GM12878 (cell line): ENCODE measurements around the gene TSHZ2. TPM values are rescaled to one million over a fixed set of nuclear protein-coding genes. Genes with fewer than 3 reads are reported as not detected.

Experiments
- ATAC-seq: fragments of 200-7000 bp; cut with Tn5 transposase; 3 replicates; pipeline ENCODE4 v1.9.1; 2020; ENCODE audit warnings: mild to moderate bottlenecking, moderate library complexity
- BruUV-seq: library from RNA; stranded (reverse); fragments of 400-500 nt; replicated peaks from 2 replicates; lab custom pipeline; 2021; lab: Mats Ljungman, UMichigan
- CTCF ChIA-PET: fragments of 300-600 bp; sonication (Branson Sonifier 250); formaldehyde crosslinking; extraction: SDS; loops from one replicate; lab custom pipeline; 2021; ENCODE audit warnings: inconsistent platforms; lab: Yijun Ruan, JAX
- POLR2A ChIA-PET: fragments of 350-600 bp; formaldehyde crosslinking; extraction: SDS; loops from one replicate; lab custom pipeline; 2021; ENCODE audit warnings: inconsistent platforms; lab: Charles Lee
- RAD21 ChIA-PET: fragments of 300-600 bp; sonication (Branson Sonifier 250); formaldehyde crosslinking; loops from one replicate; lab custom pipeline; 2023; ENCODE audit warnings: antibody characterized with exemption; ENCODE audit not compliant: unreplicated experiment; lab: Charles Lee
- SMC1A ChIA-PET: fragments of 300-600 bp; sonication (Branson Sonifier 250); formaldehyde crosslinking; loops from one replicate; lab custom pipeline; 2023; ENCODE audit not compliant: unreplicated experiment, uncharacterized antibody; lab: Charles Lee
- DNase-seq: peaks from one replicate; pipeline ENCODE4 v3.0.0-alpha.2; 2011; ENCODE audit warnings: low read depth, low spot score
- FAIRE-seq: peaks from 3 replicates; lab custom pipeline; 2011; peaks lifted over from hg19 to GRCh38; lab: Jason Lieb, UNC
- H2AFZ ChIP-seq: 2 replicates; pipeline ENCODE4 v1.6.0; 2011; ENCODE audit warnings: low read depth, low read length, control low read depth; ENCODE audit not compliant: control insufficient read depth
- H3K27ac ChIP-seq: 2 replicates; pipeline ENCODE4 v1.5.1; 2011; ENCODE audit warnings: control low read depth; ENCODE audit not compliant: control insufficient read depth, insufficient read depth
- H3K27me3 ChIP-seq, 2 experiments: replicated peaks in 1 of 2; 2 replicates each; pipeline versions ENCODE4 v1.6.0 to v1.6.1; 2011; ENCODE audit warnings: low read length in 1 of 2; ENCODE audit not compliant: control insufficient read depth in 2 of 2, insufficient read depth in 2 of 2
- H3K36me3 ChIP-seq, 2 experiments: 2 replicates each; pipeline ENCODE4 v1.5.1; 2011; ENCODE audit warnings: low read length in 1 of 2; ENCODE audit not compliant: control insufficient read depth in 2 of 2, insufficient read depth in 2 of 2
- H3K4me1 ChIP-seq: 2 replicates; pipeline ENCODE4 v1.6.1; 2011; ENCODE audit warnings: mild to moderate bottlenecking, low read length, moderate library complexity, mixed read lengths; ENCODE audit not compliant: control insufficient read depth, insufficient read depth
- H3K4me2 ChIP-seq: 2 replicates; pipeline ENCODE4 v1.6.0; 2011; ENCODE audit warnings: control low read depth; ENCODE audit not compliant: control insufficient read depth, insufficient read depth
- H3K4me3 ChIP-seq: fragments of 200-600 bp; sonication (generic); 2 replicates; pipeline ENCODE4 v1.5.1; 2016
- H3K79me2 ChIP-seq: 2 replicates; pipeline ENCODE4 v1.6.0; 2011; ENCODE audit warnings: low read length; ENCODE audit not compliant: control insufficient read depth, insufficient read depth
- H3K9ac ChIP-seq: 2 replicates; pipeline ENCODE4 v1.8.0; 2011; ENCODE audit warnings: low read length, control low read depth, mixed read lengths; ENCODE audit not compliant: control insufficient read depth, insufficient read depth
- H3K9me3 ChIP-seq: replicated peaks from 3 replicates; pipeline ENCODE4 v1.5.1; 2011; ENCODE audit warnings: mild to moderate bottlenecking, low read length; ENCODE audit not compliant: control insufficient read depth, insufficient read depth
- H4K20me1 ChIP-seq: 2 replicates; pipeline ENCODE4 v1.6.0; 2011; ENCODE audit not compliant: control insufficient read depth, insufficient read depth
- CBX3 ChIP-seq: fragments of 200-600 bp; sonication (generic); IDR thresholded peaks from 2 replicates; pipeline ENCODE4 v1.6.1; 2016; ENCODE audit warnings: low read depth, borderline replicate concordance
- CEBPB ChIP-seq, 2 experiments: fragments of 150-350 bp in 1 of 2; IDR thresholded peaks; 2 replicates each; pipeline ENCODE4 v1.6.1; 2012 to 2014; ENCODE audit warnings: low read depth in 2 of 2, low read length in 2 of 2, borderline replicate concordance in 1 of 2, inconsistent platforms in 1 of 2
- E2F8 ChIP-seq: fragments of 450-650 bp; IDR thresholded peaks from 2 replicates; pipeline ENCODE4 v1.6.1; 2018; ENCODE audit warnings: mild to moderate bottlenecking, low read depth, moderate library complexity; ENCODE audit not compliant: partially characterized antibody
- IRF3 ChIP-seq: fragments of 450-650 bp; IDR thresholded peaks from 2 replicates; pipeline ENCODE4 v1.6.1; 2014; ENCODE audit warnings: mild to moderate bottlenecking
- KDM1A ChIP-seq: fragments of 200-600 bp; sonication (generic); IDR thresholded peaks from 2 replicates; pipeline ENCODE4 v1.6.1; 2016; ENCODE audit warnings: borderline replicate concordance
- KLF5 ChIP-seq: fragments of 450-650 bp; IDR thresholded peaks from 2 replicates; pipeline ENCODE4 v1.6.1; 2014; ENCODE audit warnings: mild to moderate bottlenecking; ENCODE audit not compliant: partially characterized antibody
- LARP7 ChIP-seq: fragments of 450-650 bp; IDR thresholded peaks from 2 replicates; pipeline ENCODE4 v1.6.1; 2017; ENCODE audit warnings: mild to moderate bottlenecking
- NFIC ChIP-seq: IDR thresholded peaks from 2 replicates; pipeline ENCODE4 v1.6.1; 2012; ENCODE audit warnings: low read depth, mild to moderate bottlenecking, inconsistent platforms, low read length, moderate library complexity
- NR2C2 ChIP-seq: IDR thresholded peaks from 2 replicates; pipeline ENCODE4 v1.6.1; 2011; ENCODE audit warnings: borderline replicate concordance, low read depth; ENCODE audit not compliant: control insufficient read depth, insufficient read length
- POLR2A ChIP-seq: IDR thresholded peaks from 2 replicates; pipeline ENCODE4 v1.6.1; 2011; ENCODE audit warnings: low read depth, mild to moderate bottlenecking, low read length
- POU2F2 ChIP-seq: IDR thresholded peaks from 3 replicates; pipeline ENCODE4 v1.6.1; 2011; ENCODE audit warnings: low read depth, mild to moderate bottlenecking, low read length, borderline replicate concordance
- SIX5 ChIP-seq: IDR thresholded peaks from 2 replicates; pipeline ENCODE4 v1.6.1; 2011; ENCODE audit warnings: mild to moderate bottlenecking, low read depth, low read length, moderate library complexity; ENCODE audit not compliant: severe bottlenecking
- SMAD1 ChIP-seq: fragments of 450-650 bp; IDR thresholded peaks from 2 replicates; pipeline ENCODE4 v1.6.1; 2018; ENCODE audit warnings: mild to moderate bottlenecking, low read depth; ENCODE audit not compliant: partially characterized antibody
- SMARCA5 ChIP-seq: fragments of 450-650 bp; IDR thresholded peaks from 2 replicates; pipeline ENCODE4 v1.6.1; 2017; ENCODE audit warnings: mild to moderate bottlenecking
- SREBF1 ChIP-seq: IDR thresholded peaks from 2 replicates; pipeline ENCODE4 v1.6.1; 2012; ENCODE audit warnings: mild to moderate bottlenecking, low read length
- SRF ChIP-seq, 2 experiments: IDR thresholded peaks; 2 replicates each; pipeline ENCODE4 v1.6.1; 2011; ENCODE audit warnings: low read depth in 2 of 2, low read length in 2 of 2, mild to moderate bottlenecking in 1 of 2, moderate library complexity in 1 of 2
- TBL1XR1 ChIP-seq: IDR thresholded peaks from 2 replicates; pipeline ENCODE4 v1.6.1; 2012; ENCODE audit warnings: low read depth, low read length, improper control_type of control experiment
- TCF3 ChIP-seq: IDR thresholded peaks from 2 replicates; pipeline ENCODE4 v1.6.1; 2012; ENCODE audit warnings: low read depth, mild to moderate bottlenecking, low read length, borderline replicate concordance; ENCODE audit not compliant: insufficient read depth
- ZBTB4 ChIP-seq: fragments of 450-650 bp; formaldehyde crosslinking; IDR thresholded peaks from 2 replicates; pipeline ENCODE4 v1.4.0; 2022; ENCODE audit warnings: mild to moderate bottlenecking, moderate library complexity
- WGBS: methylation state at CpG from one replicate; pipeline ENCODE4 v1.1.6; 2016; ENCODE audit warnings: low lambda C conversion rate; ENCODE audit not compliant: insufficient replicate concordance, insufficient coverage; ENCODE audit errors: missing lambda C conversion rate; 5-methylcytosine and 5-hydroxymethylcytosine counted together
- in situ Hi-C: fragments of 300-500 bp; cut with MboI; formaldehyde crosslinking; loops from 9 replicates; pipeline ENCODE4 v1.14.3; 2018; ENCODE audit warnings: mixed read lengths
- intact Hi-C: fragments of 100-400 bp; cut with micrococcal nuclease; formaldehyde crosslinking; loops from one replicate; pipeline ENCODE4 v1.14.2; 2022; ENCODE audit not compliant: unreplicated experiment
- polyA plus RNA-seq, 11 experiments: library from polyadenylated mRNA; depleted of rRNA in 4 of 11; unstranded in 6 of 11; stranded (reverse) in 5 of 11; fragments of >200 nt; fragmentation: Nextera tagmentation in 4 of 11; fragmentation: Illumina TruSeq in 1 of 11; extraction: Ambion mirVana in 4 of 11; extraction: Trizol in 1 of 11; gene quantifications; 1 replicate in 1 of 11; 2 replicates in 10 of 11; pipeline versions ENCODE4 v1.2.1 to v1.2.3, GENCODE V29; 2011 to 2016; ENCODE audit warnings: inconsistent platforms in 2 of 11, missing spikeins in 2 of 11, low read depth in 1 of 11
- total RNA-seq, 4 experiments: library from RNA; depleted of rRNA in 3 of 4; stranded (reverse); fragments of >200 nt in 3 of 4; fragmentation: Illumina TruSeq in 1 of 4; extraction: Trizol in 1 of 4; gene quantifications; 2 replicates each; pipeline versions ENCODE4 v1.2.1 to v1.2.3, GENCODE V29; 2013 to 2021

Gene TSHZ2
- total and polyA plus RNA-seq, 10 of the 15 experiments (the other 5 are each of a cell fraction or from before 2014, with no cell fraction given), result 0.01 to 0.86 (median 0.13) TPM; not detected in 2

DNA sequence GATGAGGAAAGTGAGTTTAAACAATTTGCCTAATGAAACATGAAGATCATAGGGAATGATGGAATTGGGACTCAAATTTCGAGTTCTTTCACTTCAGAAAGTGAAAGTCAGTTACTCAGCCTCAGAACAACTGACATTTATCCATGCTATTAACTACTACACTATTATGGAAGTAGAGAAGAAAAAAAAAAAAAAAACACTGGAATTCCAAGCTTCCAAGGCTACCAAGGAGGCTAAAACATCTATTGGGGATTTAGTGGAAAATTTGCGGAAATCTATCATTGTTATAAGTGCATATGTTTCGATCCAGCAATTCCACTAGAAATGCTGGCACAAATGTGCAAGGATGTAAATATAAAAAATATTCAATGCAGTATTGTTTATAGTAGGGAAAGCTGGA lies 70.4 kb downstream of the TSHZ2 start:
- no peak overlapping the region for H3K4me2 ChIP-seq
- H3K4me3 ChIP-seq, result no peak overlapping the region
- SMC1A ChIA-PET, result no interaction called here
- RAD21 ChIA-PET, result no interaction called here
- no peaks in the 10 kb centered on the region for H3K9me3 ChIP-seq
- no peak overlapping the region for H2AFZ ChIP-seq
- no TSS peak for BruUV-seq
- FAIRE-seq (no peak), ATAC-seq (no peak), DNase-seq (no peak)
- no peaks in the 10 kb centered on the region for H3K79me2 ChIP-seq
- no peak overlapping the region for H3K9ac ChIP-seq
- in situ Hi-C loops (no loop called here), intact Hi-C loops (no loop called here)
- no peaks in the 10 kb centered on the region for H3K36me3 ChIP-seq
- POLR2A ChIA-PET, result no interaction called here
- WGBS, result 31% methylated on average over 3 of the region's 3 CpGs
- no peaks in the 10 kb centered on the region for H4K20me1 ChIP-seq
- CTCF ChIA-PET, result no interaction called here
- H3K4me1 ChIP-seq, result no peaks in the 10 kb centered on the region
- no peak overlapping the region for H3K27ac ChIP-seq
- no peaks in the 10 kb centered on the region for H3K27me3 ChIP-seq
- TF ChIP-seq ZBTB4, result no peak
- no peak for TF ChIP-seq SMAD1
- no peak for TF ChIP-seq NR2C2
- no peak for TF ChIP-seq TBL1XR1
- TF ChIP-seq TCF3, result no peak
- TF ChIP-seq SRF (IDR thresholded peaks at IDR 0.05; ENCODE audit: low read depth in 2 of 2, low read length in 2 of 2), result no peak
- no peak for TF ChIP-seq POLR2A
- no peak for TF ChIP-seq NFIC
- no peak for TF ChIP-seq LARP7
- TF ChIP-seq KDM1A, result no peak
- TF ChIP-seq E2F8, result no peak
- no peak for TF ChIP-seq SMARCA5
- no peak for TF ChIP-seq CBX3
- no peak for TF ChIP-seq KLF5
- TF ChIP-seq POU2F2, result no peak
- TF ChIP-seq SREBF1, result no peak
- TF ChIP-seq SIX5, result no peak
- no peak for TF ChIP-seq CEBPB (IDR thresholded peaks at IDR 0.05; ENCODE audit: borderline replicate concordance in 1 of 2, low read depth in 2 of 2, low read length in 2 of 2)
- no peak for TF ChIP-seq IRF3
